Osteoblast (primary cell): ENCODE measurements around the gene CHMP5. TPM values are rescaled to one million over a fixed set of nuclear protein-coding genes. Genes with fewer than 3 reads are reported as not detected.

Source experiments
- DNase-seq: peaks from one replicate; pipeline ENCODE4 v3.0.0; 2011; ENCODE audit warnings: low spot score, mixed read lengths; ENCODE audit not compliant: insufficient read length; ENCODE audit errors: missing footprints
- H2AFZ ChIP-seq: 2 replicates; pipeline ENCODE4 v1.6.0; 2011; ENCODE audit warnings: mild to moderate bottlenecking, low read length
- H3K27ac ChIP-seq: 2 replicates; pipeline ENCODE4 v1.5.1; 2011; ENCODE audit warnings: mild to moderate bottlenecking, low read depth, low read length, moderate library complexity
- H3K27me3 ChIP-seq: 2 replicates; pipeline ENCODE4 v1.6.0; 2012; ENCODE audit warnings: mild to moderate bottlenecking, control low read depth, inconsistent platforms, low read length, moderate library complexity; ENCODE audit not compliant: insufficient read depth
- H3K36me3 ChIP-seq: 2 replicates; pipeline ENCODE4 v1.5.1; 2011; ENCODE audit warnings: mild to moderate bottlenecking, low read length, control low read depth, moderate library complexity; ENCODE audit not compliant: insufficient read depth
- H3K4me1 ChIP-seq: 2 replicates; pipeline ENCODE4 v1.5.1; 2011; ENCODE audit warnings: mild to moderate bottlenecking, low read length, control low read depth, moderate library complexity; ENCODE audit not compliant: insufficient read depth
- H3K4me2 ChIP-seq: 2 replicates; pipeline ENCODE4 v1.6.0; 2011; ENCODE audit warnings: mild to moderate bottlenecking, low read length; ENCODE audit not compliant: insufficient read depth
- H3K4me3 ChIP-seq: fragments of 200-600 bp; sonication (generic); 3 replicates; pipeline ENCODE4 v1.5.1; 2012; ENCODE audit warnings: mild to moderate bottlenecking, low read length, inconsistent platforms; ENCODE audit not compliant: insufficient read depth
- H3K79me2 ChIP-seq: 2 replicates; pipeline ENCODE4 v1.6.0; 2012; ENCODE audit warnings: mild to moderate bottlenecking, low read length, control low read depth, inconsistent platforms; ENCODE audit not compliant: insufficient read depth
- H3K9me3 ChIP-seq: 2 replicates; pipeline ENCODE4 v1.5.1; 2011; ENCODE audit warnings: low read depth, low read length, control low read depth
- H4K20me1 ChIP-seq: 2 replicates; pipeline ENCODE4 v1.6.0; 2012; ENCODE audit warnings: mild to moderate bottlenecking, low read length, control low read depth; ENCODE audit not compliant: insufficient read depth
- CTCF ChIP-seq: IDR thresholded peaks from 2 replicates; pipeline ENCODE4 v1.5.1; 2011; ENCODE audit warnings: mild to moderate bottlenecking, low read depth, low read length, moderate library complexity; ENCODE audit errors: extremely low read depth
- total RNA-seq: library from RNA; depleted of rRNA; stranded (reverse); fragments of >200 nt; gene quantifications from 2 replicates; pipeline ENCODE4 v1.2.3, GENCODE V29; 2012

Gene CHMP5
- total RNA-seq, 1 donor, result 71.7 TPM

DNA sequence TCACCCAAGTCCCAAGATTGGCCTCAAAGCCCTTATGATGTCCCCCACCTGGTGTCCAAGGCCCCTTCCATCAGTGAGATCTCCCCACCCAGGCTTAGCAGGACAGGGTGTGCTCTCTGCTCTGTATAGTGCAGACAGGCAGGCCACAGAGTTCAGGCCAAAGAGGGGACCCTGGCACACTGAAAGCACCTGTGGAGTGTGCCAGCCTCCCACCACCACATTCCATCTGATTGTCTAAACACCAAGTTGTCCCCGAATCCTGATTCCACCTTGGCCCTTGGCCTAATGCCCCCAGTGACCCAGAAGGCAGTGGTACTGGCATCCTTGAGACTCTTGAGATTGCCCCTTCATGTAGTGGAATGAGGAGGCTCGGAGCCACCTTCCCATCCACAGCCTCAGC, 19.5 kb upstream of the CHMP5 start:
- TF ChIP-seq CTCF, result no peak
- Histone ChIP-seq H3K79me2 (no peaks in the 10 kb centered on the region), H3K27me3 (no peaks in the 10 kb centered on the region), H2AFZ (no peak overlapping the region), H3K4me2 (no peak overlapping the region), H3K9me3 (no peaks in the 10 kb centered on the region), H3K4me1 (peaks cover 2% of the 10 kb centered on the region), H3K27ac (no peak overlapping the region), H3K4me3 (no peak overlapping the region), H4K20me1 (no peaks in the 10 kb centered on the region), H3K36me3 (no peaks in the 10 kb centered on the region)
- no peak for DNase-seq

- no peak for TF ChIP-seq CTCF
- DNase-seq, result no peak
- Histone ChIP-seq H4K20me1 (no peaks in the 10 kb centered on the region), H3K4me1 (peaks cover 8% of the 10 kb centered on the region), H3K4me3 (no peak overlapping the region), H3K27me3 (no peaks in the 10 kb centered on the region), H3K27ac (no peak overlapping the region), H3K9me3 (no peaks in the 10 kb centered on the region), H2AFZ (no peak overlapping the region), H3K4me2 (no peak overlapping the region), H3K79me2 (no peaks in the 10 kb centered on the region), H3K36me3 (no peaks in the 10 kb centered on the region)
These were observed 18.5 kb upstream of the CHMP5 start for GRCh38 chr9:33246269-33246860.

GRCh38 chr9:33248606-33249005, 16.2 kb upstream of the CHMP5 start:
- Histone ChIP-seq H3K9me3 (no peaks in the 10 kb centered on the region), H3K79me2 (no peaks in the 10 kb centered on the region), H3K4me3 (no peak overlapping the region), H4K20me1 (no peaks in the 10 kb centered on the region), H3K27me3 (no peaks in the 10 kb centered on the region), H3K4me1 (peaks cover 8% of the 10 kb centered on the region), H2AFZ (no peak overlapping the region), H3K4me2 (no peak overlapping the region), H3K27ac (no peak overlapping the region), H3K36me3 (peaks cover 12% of the 10 kb centered on the region)
- DNase-seq, result no peak
- TF ChIP-seq CTCF, result no peak

DNA sequence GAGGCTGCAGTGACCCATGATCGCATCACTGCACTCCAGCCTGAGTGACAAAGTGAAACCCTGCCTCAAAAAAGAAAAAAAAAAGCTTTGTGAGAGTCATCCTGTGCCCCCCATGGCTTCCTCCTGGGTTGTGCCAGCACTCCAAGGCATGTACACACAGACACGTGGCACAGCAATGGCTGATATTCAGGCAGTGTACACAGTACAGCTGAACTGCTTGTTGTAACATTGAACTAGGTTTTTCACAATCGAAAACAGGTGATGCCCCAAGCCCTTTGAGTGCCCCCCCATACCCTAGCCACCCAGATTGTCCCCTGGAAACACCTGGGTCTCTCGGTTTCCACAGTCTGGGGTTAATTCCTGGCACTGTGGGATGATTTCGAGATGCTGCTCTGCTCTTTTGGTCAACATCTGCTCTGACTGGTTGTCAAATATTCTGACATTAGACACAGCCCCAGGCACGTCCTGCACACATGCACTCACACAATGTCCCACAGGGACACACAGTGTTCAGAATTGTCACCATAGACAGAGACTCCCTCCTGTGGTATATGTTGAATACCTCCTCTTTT, 15.7 kb upstream of the CHMP5 start:
- Histone ChIP-seq H3K27ac (no peak overlapping the region), H3K27me3 (no peaks in the 10 kb centered on the region), H4K20me1 (no peaks in the 10 kb centered on the region), H3K4me3 (no peak overlapping the region), H3K36me3 (peaks cover 13% of the 10 kb centered on the region), H3K9me3 (no peaks in the 10 kb centered on the region), H3K4me2 (no peak overlapping the region), H3K79me2 (no peaks in the 10 kb centered on the region), H2AFZ (no peak overlapping the region), H3K4me1 (peaks cover 8% of the 10 kb centered on the region)
- DNase-seq, result peak; percentile 34
- TF ChIP-seq CTCF, result no peak
